Small intestine (tissue), 7 donors: ENCODE data around the gene PRPF4. TPM values are rescaled to one million over a fixed set of nuclear protein-coding genes. Genes with fewer than 3 reads are reported as not detected.

Source experiments
- DNase-seq, 2 donors: peaks; one replicate each; pipeline versions ENCODE4 v3.0.0 to v3.0.0-alpha.2; 2013
- FAIRE-seq: peaks from 2 replicates; lab custom pipeline; 2012; peaks lifted over from hg19 to GRCh38; lab: Jason Lieb, UNC
- H3K27ac ChIP-seq, 3 donors: one replicate each; pipeline ENCODE4 v1.5.1; 2013; ENCODE audit warnings: low read length in 2 of 3, mild to moderate bottlenecking in 2 of 3, control low read depth in 1 of 3, inconsistent platforms in 1 of 3, low read depth in 1 of 3, moderate library complexity in 1 of 3
- H3K27me3 ChIP-seq, 3 donors: one replicate each; pipeline ENCODE4 v1.6.1; 2013; ENCODE audit warnings: low read length in 3 of 3, inconsistent platforms in 1 of 3; ENCODE audit not compliant: control insufficient read depth in 3 of 3, insufficient read depth in 3 of 3
- H3K36me3 ChIP-seq, 3 donors: one replicate each; pipeline ENCODE4 v1.6.1; 2013; ENCODE audit warnings: low read length in 3 of 3, inconsistent platforms in 1 of 3, low read depth in 1 of 3, mild to moderate bottlenecking in 1 of 3, moderate library complexity in 1 of 3; ENCODE audit not compliant: control insufficient read depth in 3 of 3, insufficient read depth in 2 of 3
- H3K4me1 ChIP-seq, 3 donors: one replicate each; pipeline ENCODE4 v1.6.1; 2013; ENCODE audit warnings: low read length in 2 of 3, inconsistent platforms in 1 of 3, low read depth in 1 of 3, mild to moderate bottlenecking in 1 of 3, moderate library complexity in 1 of 3; ENCODE audit not compliant: control insufficient read depth in 3 of 3, insufficient read depth in 2 of 3
- H3K4me3 ChIP-seq, 3 donors: one replicate each; pipeline ENCODE4 v1.5.1; 2013; ENCODE audit warnings: low read length in 3 of 3, control low read depth in 1 of 3, inconsistent platforms in 1 of 3, low read depth in 1 of 3, mild to moderate bottlenecking in 1 of 3, moderate library complexity in 1 of 3
- H3K9me3 ChIP-seq, 2 donors: one replicate each; pipeline ENCODE4 v1.6.1; 2013; ENCODE audit warnings: low read depth in 1 of 2, low read length in 1 of 2; ENCODE audit not compliant: control insufficient read depth in 2 of 2, insufficient read depth in 1 of 2
- WGBS, 3 donors: extraction: QIAGEN DNeasy Blood & Tissue Kit; methylation state at CpG; one replicate each; pipeline ENCODE4 v1.1.7; 2013; 5-methylcytosine and 5-hydroxymethylcytosine counted together
- polyA plus RNA-seq, 4 donors: library from polyadenylated mRNA; stranded (reverse) in 3 of 4; unstranded in 1 of 4; fragments of 200-250 nt in 3 of 4; fragments of 120-200 nt in 1 of 4; gene quantifications; one replicate each; pipeline versions ENCODE4 v1.2.1 to v1.2.3, GENCODE V29; 2013
- donor health status: healthy with polysubstance abuse.
- donor health status: control.
- donor health status: control.
- donor health status: Bipolar disorder and iron deficiency.
- donor health status: healthy.

PRPF4 gene
- polyA plus RNA-seq, 4 donors = 7.6 to 21.6 (median 11.3) TPM

DNA sequence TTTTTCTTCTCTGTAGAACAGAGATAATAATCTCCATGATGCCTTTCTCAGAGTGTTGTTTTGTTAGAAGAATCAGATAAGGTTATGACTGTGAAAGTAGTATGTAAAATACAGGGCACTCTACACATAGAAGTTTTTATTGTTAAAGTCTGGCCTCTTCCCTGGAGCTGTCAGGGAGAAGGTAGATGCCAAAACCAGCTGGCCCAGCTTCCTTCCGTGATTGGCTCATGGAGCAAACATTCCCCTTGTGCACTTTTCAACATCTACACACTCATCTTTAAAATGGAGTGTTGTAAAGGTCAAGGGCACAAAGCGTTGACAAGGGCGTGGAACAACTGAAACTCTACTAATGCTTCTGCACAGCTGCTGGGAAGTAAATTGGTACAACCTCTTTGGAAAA, 35.1 kb downstream of the PRPF4 start:
- FAIRE-seq (no peak), DNase-seq (no peak)
- no peaks in the 10 kb centered on the region for H3K4me1 ChIP-seq
- 40 to 49% (median 45%) methylated on average over 3 of the region's 3 CpGs for WGBS, 3 donors
- H3K27ac ChIP-seq = no peak overlapping the region
- H3K27me3 ChIP-seq = no peaks in the 10 kb centered on the region
- H3K4me3 ChIP-seq = no peak overlapping the region
- no peaks in the 10 kb centered on the region for H3K36me3 ChIP-seq
- no peaks in the 10 kb centered on the region for H3K9me3 ChIP-seq

DNA sequence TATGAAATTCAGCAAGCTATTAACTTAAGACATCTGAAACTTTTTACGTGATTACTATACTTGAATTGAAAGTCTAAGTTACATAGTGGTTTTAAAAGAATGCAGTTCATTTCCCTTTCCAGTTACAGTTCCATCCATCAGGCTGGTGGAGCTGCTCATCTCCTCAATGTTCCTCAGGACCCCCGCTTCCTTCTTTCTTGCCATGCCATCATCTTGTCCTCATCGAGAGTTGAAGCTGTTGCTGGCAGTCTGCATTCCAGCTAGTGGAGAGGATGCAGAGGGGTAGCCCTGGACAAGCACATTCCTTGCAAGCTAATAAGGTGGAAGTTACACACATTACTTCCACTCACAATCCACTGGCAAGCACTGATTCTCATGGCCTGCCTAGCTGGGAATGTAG, 36.5 kb downstream of the PRPF4 start:
- no peak overlapping the region for H3K4me3 ChIP-seq
- DNase-seq (no peak), FAIRE-seq (no peak)
- H3K27ac ChIP-seq = no peak overlapping the region
- no peaks in the 10 kb centered on the region for H3K27me3 ChIP-seq
- no peaks in the 10 kb centered on the region for H3K9me3 ChIP-seq
- WGBS, 3 donors = 80 to 90% (median 90%) methylated on average over 3 of the region's 3 CpGs
- peaks cover 0 to under 1% (median 0%) of the 10 kb centered on the region in 3 donors for H3K36me3 ChIP-seq
- H3K4me1 ChIP-seq = no peaks in the 10 kb centered on the region

DNA sequence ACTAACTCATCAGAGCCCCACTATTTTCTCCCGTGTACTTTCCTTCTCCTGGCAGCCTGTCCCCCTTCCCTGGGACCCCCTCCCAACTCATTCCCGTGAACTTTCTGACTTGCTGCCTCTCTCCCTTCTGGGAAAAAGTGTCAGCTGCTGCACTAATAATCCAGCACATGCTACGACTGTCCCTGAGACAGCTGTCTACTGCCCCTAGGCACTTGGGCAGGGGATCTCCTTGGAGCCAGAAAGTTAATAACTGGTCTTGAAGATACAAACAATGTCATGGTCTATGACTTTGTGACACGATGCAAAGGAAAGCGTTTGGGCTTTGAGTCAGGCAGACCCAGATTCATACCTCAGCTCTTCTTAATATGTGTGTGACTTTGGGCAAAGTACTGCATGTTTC, 37.8 kb downstream of the PRPF4 start:
- Histone ChIP-seq H3K36me3 (peaks cover 0 to 6% (median 0%) of the 10 kb centered on the region in 3 donors), H3K9me3 (no peaks in the 10 kb centered on the region), H3K4me3 (no peak overlapping the region), H3K27me3 (no peaks in the 10 kb centered on the region), H3K27ac (no peak overlapping the region), H3K4me1 (no peaks in the 10 kb centered on the region)
- WGBS, 3 donors = 71 to 85% (median 79%) methylated on average over 5 of the region's 5 CpGs
- no peak for FAIRE-seq
- DNase-seq = no peak

DNA sequence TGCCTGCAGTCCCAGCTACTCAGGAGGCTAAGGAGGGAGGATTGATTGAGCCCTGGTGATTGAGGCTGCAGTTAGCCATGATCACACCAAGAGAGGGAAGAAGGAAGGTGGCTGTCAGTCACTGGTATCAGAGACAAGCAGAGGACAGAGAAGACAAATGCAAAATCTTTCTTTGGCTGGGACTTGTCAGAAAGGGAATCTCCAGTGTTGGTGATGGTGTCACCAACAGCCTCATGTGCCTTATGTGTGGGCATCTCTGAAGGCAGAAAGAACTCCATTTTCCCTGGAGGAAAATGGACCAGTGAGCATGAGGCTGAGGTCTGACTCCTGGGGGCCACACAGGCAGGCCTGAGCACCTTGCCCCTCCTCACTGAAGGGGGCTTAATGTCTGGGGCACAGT, 39.8 kb downstream of the PRPF4 start:
- Histone ChIP-seq H3K27me3 (no peaks in the 10 kb centered on the region), H3K9me3 (no peaks in the 10 kb centered on the region), H3K27ac (no peak overlapping the region), H3K4me1 (no peaks in the 10 kb centered on the region), H3K4me3 (no peak overlapping the region), H3K36me3 (peaks cover 0 to 10% (median 0%) of the 10 kb centered on the region in 3 donors)
- no peak for FAIRE-seq
- DNase-seq = no peak

DNA sequence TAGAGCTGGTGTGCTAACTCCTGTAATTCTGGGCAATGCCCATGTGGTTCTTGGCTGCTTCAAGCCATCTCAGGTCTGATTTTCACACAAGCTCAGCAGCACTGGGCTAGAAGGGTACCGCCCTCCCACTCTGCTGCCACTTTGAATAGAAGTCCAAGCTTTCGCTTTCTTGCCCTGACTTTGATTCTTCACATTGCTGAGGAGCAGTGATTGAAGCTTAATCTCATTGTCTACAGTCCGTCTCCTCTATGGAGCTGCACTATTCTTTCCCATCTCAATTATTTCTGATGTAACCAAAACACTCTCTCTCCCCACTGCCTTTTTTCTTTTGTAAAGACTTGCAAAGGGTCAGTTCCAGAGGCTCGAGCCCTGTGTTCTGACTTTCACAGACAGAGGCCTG, 40.6 kb downstream of the PRPF4 start:
- Histone ChIP-seq H3K9me3 (no peaks in the 10 kb centered on the region), H3K4me3 (no peak overlapping the region), H3K4me1 (no peaks in the 10 kb centered on the region), H3K27ac (no peak overlapping the region), H3K27me3 (no peaks in the 10 kb centered on the region), H3K36me3 (peaks cover 0 to 11% (median 0%) of the 10 kb centered on the region in 3 donors)
- FAIRE-seq (no peak), DNase-seq (no peak)
- WGBS, 3 donors = 91 to 93% (median 93%) methylated on average over 4 of the region's 4 CpGs

DNA sequence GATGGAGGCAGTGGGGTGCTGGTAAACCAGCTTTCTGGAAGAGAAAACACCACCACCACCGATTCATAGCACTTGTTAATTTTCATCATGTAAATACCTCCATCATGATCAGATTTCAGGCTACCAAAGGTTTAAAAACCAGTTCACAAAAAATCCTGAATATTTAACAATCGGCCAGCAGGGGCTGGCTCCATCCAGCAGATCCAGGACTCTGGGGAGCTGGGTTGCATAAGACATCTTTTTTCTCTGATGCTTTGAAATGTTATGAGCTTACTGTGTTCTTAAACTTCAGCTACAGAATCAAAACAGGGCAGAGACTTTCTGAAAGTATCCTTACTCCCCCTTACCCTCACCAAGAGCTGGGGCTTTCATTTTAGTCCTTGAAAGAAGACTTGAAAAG, 42.3 kb downstream of the PRPF4 start:
- H3K4me1 ChIP-seq = no peaks in the 10 kb centered on the region
- DNase-seq (no peak), FAIRE-seq (no peak)
- H3K4me3 ChIP-seq = no peak overlapping the region
- H3K9me3 ChIP-seq = no peaks in the 10 kb centered on the region
- no peaks in the 10 kb centered on the region for H3K27me3 ChIP-seq
- H3K27ac ChIP-seq = no peak overlapping the region
- 62 to 71% (median 68%) methylated on average over 2 of the region's 2 CpGs for WGBS, 3 donors
- H3K36me3 ChIP-seq = peaks cover 0 to 14% (median 0%) of the 10 kb centered on the region in 3 donors

DNA sequence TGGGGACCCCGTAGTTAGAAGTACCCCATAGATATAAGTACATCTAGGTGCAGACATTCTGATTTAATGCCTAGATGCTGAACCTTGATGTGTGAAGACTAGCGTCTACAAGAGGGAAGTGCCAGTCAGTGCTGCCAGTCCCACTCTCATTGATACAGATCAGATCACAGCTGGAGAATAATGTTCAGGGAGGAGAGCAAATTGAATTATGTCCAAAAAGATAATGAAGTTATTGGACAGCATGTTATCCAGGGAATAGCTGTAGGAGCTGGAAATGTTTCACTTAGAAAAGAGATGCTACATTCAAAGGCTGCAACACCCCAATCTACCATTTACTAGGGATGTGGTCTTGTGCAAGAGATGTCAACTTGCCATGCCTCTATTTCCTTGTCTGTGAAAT, 43.6 kb downstream of the PRPF4 start:
- Histone ChIP-seq H3K27me3 (no peaks in the 10 kb centered on the region), H3K4me1 (no peaks in the 10 kb centered on the region), H3K9me3 (no peaks in the 10 kb centered on the region), H3K4me3 (no peak overlapping the region), H3K36me3 (peaks cover 0 to 14% (median 0%) of the 10 kb centered on the region in 3 donors), H3K27ac (no peak overlapping the region)
- 79 to 88% (median 83%) methylated on average over 2 of the region's 2 CpGs for WGBS, 3 donors
- FAIRE-seq = no peak
- DNase-seq = no peak

DNA sequence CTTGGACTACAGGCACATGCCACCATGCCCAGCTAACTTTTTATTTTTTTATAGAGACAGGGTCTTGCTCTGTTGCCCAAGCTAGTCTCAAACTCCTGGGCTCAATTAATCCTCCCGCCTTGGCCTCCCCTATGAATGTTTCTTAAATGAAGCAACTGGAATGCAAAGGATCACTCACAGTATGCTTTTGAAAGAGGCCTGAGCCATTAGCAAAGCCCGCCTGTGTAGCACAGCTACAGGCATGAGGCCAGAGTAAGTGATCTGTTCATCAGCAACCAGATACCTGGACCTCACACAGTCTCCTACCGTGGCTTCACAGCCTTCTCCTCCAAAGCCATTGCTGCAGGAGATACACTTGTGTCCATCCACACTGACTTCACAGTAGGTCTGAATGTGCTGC, 44.6 kb downstream of the PRPF4 start:
- Histone ChIP-seq H3K4me3 (no peak overlapping the region), H3K36me3 (peaks cover 0 to 14% (median 0%) of the 10 kb centered on the region in 3 donors), H3K27me3 (no peaks in the 10 kb centered on the region), H3K9me3 (no peaks in the 10 kb centered on the region), H3K27ac (no peak overlapping the region), H3K4me1 (no peaks in the 10 kb centered on the region)
- 91 to 97% (median 95%) methylated on average over 3 of the region's 3 CpGs for WGBS, 3 donors
- FAIRE-seq = no peak
- DNase-seq = no peak

DNA sequence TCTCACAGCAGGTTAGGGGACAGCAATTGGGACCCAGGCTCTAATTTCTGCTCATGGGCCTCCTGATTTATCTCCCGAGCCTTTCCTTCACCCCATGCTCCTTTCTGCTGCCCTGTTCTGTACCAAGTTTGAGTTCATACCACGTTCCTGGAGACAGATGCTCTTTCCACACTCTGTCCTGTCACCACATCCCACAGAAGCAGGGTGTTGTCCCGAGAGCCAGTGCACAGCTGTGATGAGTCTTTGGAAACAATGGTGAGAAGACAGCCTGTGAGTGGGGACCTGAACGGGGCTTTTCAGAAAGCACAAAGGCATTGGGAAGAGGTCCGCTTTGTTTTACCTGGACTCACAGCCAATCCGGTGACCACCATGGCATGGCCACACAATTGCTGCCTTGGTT, 47.2 kb downstream of the PRPF4 start:
- 79 to 86% (median 80%) methylated on average over 6 of the region's 6 CpGs for WGBS, 3 donors
- no peak overlapping the region for H3K27ac ChIP-seq
- peaks cover 0 to 11% (median 0%) of the 10 kb centered on the region in 3 donors for H3K36me3 ChIP-seq
- no peak for DNase-seq
- H3K4me1 ChIP-seq = no peaks in the 10 kb centered on the region
- H3K9me3 ChIP-seq = no peaks in the 10 kb centered on the region
- H3K27me3 ChIP-seq = no peaks in the 10 kb centered on the region
- no peak overlapping the region for H3K4me3 ChIP-seq
- FAIRE-seq = no peak
